C4-2B (cell line): ENCODE data around the gene SIK1.
"Not testable (repeated sequence)": the region's sequence is repeated elsewhere in the genome, so short reads cannot be mapped to it uniquely, and the experiment has no call there.

Source experiments
- CTCF ChIP-seq: fragments of 450-650 bp; conservative IDR thresholded peaks from 2 replicates; pipeline ENCODE4 v1.5.1; 2017; ENCODE audit warnings: mild to moderate bottlenecking
- ZFX ChIP-seq: fragments of 450-650 bp; IDR thresholded peaks from 2 replicates; pipeline ENCODE4 v1.6.1; 2017

DNA sequence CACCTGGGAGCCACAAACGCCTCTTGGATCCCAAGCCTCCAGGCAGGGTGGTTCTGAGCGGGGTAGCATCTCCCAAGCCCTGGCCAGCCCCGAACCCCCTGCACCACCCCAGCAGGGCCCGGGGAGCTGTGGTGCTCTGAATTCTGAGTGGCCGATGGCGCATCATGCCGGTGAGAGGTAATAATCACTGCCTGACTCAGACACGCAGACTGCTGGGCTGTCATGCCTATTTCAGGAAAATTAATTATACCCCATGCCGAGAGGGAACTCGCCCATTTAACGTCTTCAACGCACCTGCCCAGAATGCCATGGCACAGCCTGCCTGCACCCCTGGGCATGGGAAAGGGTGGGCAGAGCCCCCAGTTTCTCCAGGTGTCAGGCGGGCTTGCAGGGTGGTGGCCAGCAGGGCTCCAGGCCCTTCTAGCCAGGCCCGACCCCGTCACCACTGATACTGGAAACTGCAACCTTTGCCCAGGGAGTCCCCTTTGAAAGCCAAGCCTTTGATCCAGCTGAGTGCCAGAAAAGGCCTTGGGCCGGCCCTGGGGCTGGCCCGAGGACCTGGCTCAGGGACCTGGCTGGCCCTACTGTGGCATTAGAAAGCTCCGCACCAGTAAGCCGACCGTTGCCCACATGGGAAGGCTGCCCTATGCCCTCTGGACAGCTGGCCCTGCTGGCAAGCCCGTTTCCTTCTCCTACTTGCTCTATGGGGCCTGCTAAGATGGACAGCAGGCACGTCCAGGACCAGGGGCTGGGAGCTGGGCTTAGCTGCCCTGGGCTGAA, 23.1 kb downstream of the SIK1 start:
- TF ChIP-seq CTCF, ZFX: not testable (repeated sequence)
